ENCODE measurements around the gene SLC6A11.

The SLC6A11 gene

GRCh38 chr3:10816019-10816862 lies at the start of gene SLC6A11:
Gene SLC6A11, plus strand, starts transcription at chr3:10816228. Its CDS starts 38 bp downstream, at chr3:10816266.
- no peak for DNase-seq

GRCh38 chr3:10768708-10769394 lies 47.2 kb upstream of the SLC6A11 start:
- DNase-seq = no peak

- DNase-seq = no peak
Measured at GRCh38 chr3:10770547-10770946, 45.5 kb upstream of the SLC6A11 start.

- no peak for DNase-seq
Measured at GRCh38 chr3:10770981-10771380, 45.0 kb upstream of the SLC6A11 start.

GRCh38 chr3:10771486-10772270 lies 44.4 kb upstream of the SLC6A11 start:
- DNase-seq = no peak

- no peak for DNase-seq
Measured at GRCh38 chr3:10772271-10773161, 43.5 kb upstream of the SLC6A11 start.

GRCh38 chr3:10774129-10774670 lies 41.8 kb upstream of the SLC6A11 start:
- no peak for DNase-seq

- no peak for DNase-seq
Measured at GRCh38 chr3:10774825-10775224, 41.2 kb upstream of the SLC6A11 start.

GRCh38 chr3:10775259-10775658 lies 40.8 kb upstream of the SLC6A11 start:
- no peak for DNase-seq

GRCh38 chr3:10775828-10776227 lies 40.2 kb upstream of the SLC6A11 start:
- no peak for DNase-seq

GRCh38 chr3:10777627-10778026 lies 38.4 kb upstream of the SLC6A11 start:
- no peak for DNase-seq

- no peak for DNase-seq
Measured at GRCh38 chr3:10778492-10779292, 37.3 kb upstream of the SLC6A11 start.

GRCh38 chr3:10779293-10779805 lies 36.7 kb upstream of the SLC6A11 start:
- DNase-seq = no peak

GRCh38 chr3:10780243-10780642 lies 35.8 kb upstream of the SLC6A11 start:
- no peak for DNase-seq

- DNase-seq = no peak
Measured at GRCh38 chr3:10780922-10781321, 35.1 kb upstream of the SLC6A11 start.

- peak; percentile 1 for DNase-seq
Measured at GRCh38 chr3:10781981-10782380, 34.0 kb upstream of the SLC6A11 start.

GRCh38 chr3:10783360-10784351 lies 32.4 kb upstream of the SLC6A11 start:
- DNase-seq = peak; percentile 1

GRCh38 chr3:10786640-10787039 lies 29.4 kb upstream of the SLC6A11 start:
- DNase-seq = no peak

- no peak for DNase-seq
Measured at GRCh38 chr3:10788451-10788850, 27.6 kb upstream of the SLC6A11 start.

GRCh38 chr3:10790713-10791112 lies 25.3 kb upstream of the SLC6A11 start:
- DNase-seq = no peak
